Prostate gland (tissue), 2 donors: ENCODE measurements around the gene ZBTB7B.

Source experiments
- POLR2A ChIP-seq: fragments of 450-650 bp; IDR thresholded peaks from one replicate; pipeline ENCODE4 v1.6.1; 2016; ENCODE audit warnings: antibody characterized with exemption, mild to moderate bottlenecking
- POLR2AphosphoS5 ChIP-seq: sonication (generic); formaldehyde crosslinking; IDR thresholded peaks from one replicate; pipeline ENCODE4 v1.6.1; 2017; ENCODE audit warnings: antibody characterized with exemption
- TF ChIP-seq, protein P1 (sequence below), 4 experiments: fragments of 200-600 bp in 2 of 4; fragments of 450-650 bp in 2 of 4; sonication (generic) in 2 of 4; IDR thresholded peaks; 1 replicate in 3 of 4; 2 replicates in 1 of 4; pipeline ENCODE4 v1.5.1; 2016 to 2019; ENCODE audit warnings: antibody characterized with exemption in 4 of 4, mild to moderate bottlenecking in 2 of 4, moderate library complexity in 2 of 4

DNA sequence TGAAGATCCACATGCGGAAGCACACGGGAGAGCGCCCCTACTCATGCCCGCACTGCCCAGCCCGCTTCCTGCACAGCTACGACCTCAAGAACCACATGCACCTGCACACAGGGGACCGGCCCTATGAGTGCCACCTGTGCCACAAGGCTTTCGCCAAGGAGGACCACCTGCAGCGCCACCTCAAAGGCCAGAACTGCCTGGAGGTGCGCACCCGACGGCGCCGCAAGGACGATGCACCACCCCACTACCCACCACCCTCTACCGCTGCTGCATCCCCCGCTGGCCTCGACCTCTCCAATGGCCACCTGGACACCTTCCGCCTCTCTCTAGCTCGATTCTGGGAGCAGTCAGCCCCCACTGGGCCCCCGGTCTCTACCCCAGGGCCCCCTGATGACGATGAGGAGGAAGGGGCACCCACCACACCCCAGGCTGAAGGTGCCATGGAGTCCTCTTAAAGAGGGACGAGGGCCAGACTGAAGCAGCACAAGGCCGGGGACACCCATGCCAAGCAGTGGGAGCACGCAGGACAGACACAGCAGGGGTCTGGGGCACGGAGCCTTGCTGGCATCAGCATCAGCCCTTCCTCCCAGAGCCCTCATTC is 13.7 kb downstream of the ZBTB7B start:
- TF ChIP-seq POLR2AphosphoS5 (no peak), POLR2A (no peak)
- TF ChIP-seq, protein P1, sequence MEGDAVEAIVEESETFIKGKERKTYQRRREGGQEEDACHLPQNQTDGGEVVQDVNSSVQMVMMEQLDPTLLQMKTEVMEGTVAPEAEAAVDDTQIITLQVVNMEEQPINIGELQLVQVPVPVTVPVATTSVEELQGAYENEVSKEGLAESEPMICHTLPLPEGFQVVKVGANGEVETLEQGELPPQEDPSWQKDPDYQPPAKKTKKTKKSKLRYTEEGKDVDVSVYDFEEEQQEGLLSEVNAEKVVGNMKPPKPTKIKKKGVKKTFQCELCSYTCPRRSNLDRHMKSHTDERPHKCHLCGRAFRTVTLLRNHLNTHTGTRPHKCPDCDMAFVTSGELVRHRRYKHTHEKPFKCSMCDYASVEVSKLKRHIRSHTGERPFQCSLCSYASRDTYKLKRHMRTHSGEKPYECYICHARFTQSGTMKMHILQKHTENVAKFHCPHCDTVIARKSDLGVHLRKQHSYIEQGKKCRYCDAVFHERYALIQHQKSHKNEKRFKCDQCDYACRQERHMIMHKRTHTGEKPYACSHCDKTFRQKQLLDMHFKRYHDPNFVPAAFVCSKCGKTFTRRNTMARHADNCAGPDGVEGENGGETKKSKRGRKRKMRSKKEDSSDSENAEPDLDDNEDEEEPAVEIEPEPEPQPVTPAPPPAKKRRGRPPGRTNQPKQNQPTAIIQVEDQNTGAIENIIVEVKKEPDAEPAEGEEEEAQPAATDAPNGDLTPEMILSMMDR (IDR thresholded peaks at IDR 0.05): no peak
